Fibroblast of skin of left quadriceps (primary cell): ENCODE measurements around the gene KRTAP20-1.

Experiments used
- DNase-seq, 2 experiments: peaks; one replicate each; pipeline ENCODE4 v3.0.0-alpha.2; 2013; ENCODE audit warnings: low read depth in 2 of 2

KRTAP20-1 gene

GRCh38 chr21:30646904-30647414, 30.7 kb downstream of the KRTAP20-1 start:
- no peak for DNase-seq

- no peak for DNase-seq
Observed at GRCh38 chr21:30652891-30653290, 36.7 kb downstream of the KRTAP20-1 start.
